ENCODE data around the gene DNAH14.

DNA sequence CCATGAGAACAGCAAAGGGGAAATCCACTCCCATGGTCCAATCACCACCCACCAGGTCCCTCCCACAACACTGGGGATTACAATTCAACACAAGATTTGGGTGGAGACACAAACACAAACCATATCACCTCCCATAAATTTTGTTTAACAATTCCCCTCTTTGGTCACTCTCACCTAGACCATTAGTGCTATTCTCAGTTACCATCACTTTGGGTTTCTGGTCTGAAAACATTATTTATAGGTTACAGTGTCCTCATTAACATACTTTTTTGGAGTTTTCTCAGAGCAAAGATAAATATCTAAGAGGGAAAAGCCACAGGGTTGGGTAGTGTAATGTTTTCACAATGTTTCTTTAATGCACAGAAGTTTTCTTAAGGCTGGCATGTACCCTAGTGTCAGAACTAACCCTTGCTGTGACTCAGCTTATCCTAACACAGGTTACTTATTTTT is 47.7 kb upstream of the DNAH14 start:
- TF ChIP-seq, protein P1, sequence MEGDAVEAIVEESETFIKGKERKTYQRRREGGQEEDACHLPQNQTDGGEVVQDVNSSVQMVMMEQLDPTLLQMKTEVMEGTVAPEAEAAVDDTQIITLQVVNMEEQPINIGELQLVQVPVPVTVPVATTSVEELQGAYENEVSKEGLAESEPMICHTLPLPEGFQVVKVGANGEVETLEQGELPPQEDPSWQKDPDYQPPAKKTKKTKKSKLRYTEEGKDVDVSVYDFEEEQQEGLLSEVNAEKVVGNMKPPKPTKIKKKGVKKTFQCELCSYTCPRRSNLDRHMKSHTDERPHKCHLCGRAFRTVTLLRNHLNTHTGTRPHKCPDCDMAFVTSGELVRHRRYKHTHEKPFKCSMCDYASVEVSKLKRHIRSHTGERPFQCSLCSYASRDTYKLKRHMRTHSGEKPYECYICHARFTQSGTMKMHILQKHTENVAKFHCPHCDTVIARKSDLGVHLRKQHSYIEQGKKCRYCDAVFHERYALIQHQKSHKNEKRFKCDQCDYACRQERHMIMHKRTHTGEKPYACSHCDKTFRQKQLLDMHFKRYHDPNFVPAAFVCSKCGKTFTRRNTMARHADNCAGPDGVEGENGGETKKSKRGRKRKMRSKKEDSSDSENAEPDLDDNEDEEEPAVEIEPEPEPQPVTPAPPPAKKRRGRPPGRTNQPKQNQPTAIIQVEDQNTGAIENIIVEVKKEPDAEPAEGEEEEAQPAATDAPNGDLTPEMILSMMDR (IDR thresholded peaks at IDR 0.05; ENCODE audit: low read depth, low read length, missing input control), result no peak
- TF ChIP-seq YY1 (IDR thresholded peaks at IDR 0.05) (no peak), GABPA (IDR thresholded peaks at IDR 0.05 in 1 of 2, conservative IDR thresholded peaks at IDR 0.05 in 1 of 2) (no peak), TAF1 (conservative IDR thresholded peaks at IDR 0.05) (no peak), JUND (IDR thresholded peaks at IDR 0.05) (no peak), SP1 (IDR thresholded peaks at IDR 0.05) (no peak), EGR1 (IDR thresholded peaks at IDR 0.05; ENCODE audit: low read depth in 2 of 2) (no peak), FOXA1 (IDR thresholded peaks at IDR 0.05) (no peak)
